Astrocyte (in vitro differentiated cells and primary cell): ENCODE measurements around the gene PARD3B.

Experiments used
- CTCF ChIP-seq: IDR thresholded peaks from 2 replicates; pipeline ENCODE4 v1.5.1; 2011; ENCODE audit warnings: low read depth, mild to moderate bottlenecking, inconsistent platforms, low read length, moderate library complexity; ENCODE audit not compliant: insufficient read depth
- EZH2 ChIP-seq: IDR thresholded peaks from 2 replicates; pipeline ENCODE4 v1.6.1; 2012; ENCODE audit warnings: mild to moderate bottlenecking, low read length, inconsistent platforms; ENCODE audit not compliant: insufficient read depth

GRCh38 chr2:205482399-205483081, 937.3 kb downstream of the PARD3B start:
- TF ChIP-seq CTCF (no peak), EZH2 (no peak)
